ENCODE measurements around the gene TMEM69. TPM values are rescaled to one million over a fixed set of nuclear protein-coding genes. Genes with fewer than 3 reads are reported as not detected.

Gene TMEM69
- total RNA-seq, 2 experiments from 2014 or later = 19.5 to 19.6 TPM

Other genes with a start within 250 kb of the TMEM69 start
- 1 to 10 TPM; 3.3 to 3.5 TPM for gene TESK2, start 197.0 kb upstream of the TMEM69 start, total RNA-seq
- 1 to 10 TPM; 7.9 to 9.4 TPM for gene CCDC163, start 188.1 kb upstream of the TMEM69 start, total RNA-seq
- 1 to 10 TPM; 6.7 to 8.7 TPM for gene MMACHC, start 187.9 kb upstream of the TMEM69 start, total RNA-seq
- gene PRDX1, start 166.3 kb upstream of the TMEM69 start, total RNA-seq = 100 to 1,000 TPM; 250 to 251 TPM
- gene AKR1A1, start 137.4 kb upstream of the TMEM69 start, total RNA-seq = 100 to 1,000 TPM; 150 to 152 TPM
- 100 to 1,000 TPM; 230 to 233 TPM for gene NASP, start 104.1 kb upstream of the TMEM69 start, total RNA-seq
- gene CCDC17, start 64.1 kb upstream of the TMEM69 start, total RNA-seq = 1 to 10 TPM; 2.5 to 2.6 TPM
- gene GPBP1L1, start 1.6 kb upstream of the TMEM69 start, total RNA-seq = 100 to 1,000 TPM; 103 to 105 TPM
- 10 to 100 TPM in 1 of 2 experiments, 1 to 10 TPM in 1; 9.2 to 10.4 TPM for gene IPP, start 62.5 kb downstream of the TMEM69 start, total RNA-seq
- gene MAST2, start 115.4 kb downstream of the TMEM69 start, total RNA-seq = 10 to 100 TPM; 25.7 to 27.9 TPM

Data from activated CD8-positive, alpha-beta T cell treated with anti-CD3 and anti-CD28 coated beads, Interleukin-2, amount 10 ng/mL, durations not matched to agents 7 days and 5 days (primary cell).